ENCODE data around the gene RBMS3.
"Not testable (repeated sequence)": the region's sequence is repeated elsewhere in the genome, so short reads cannot be mapped to it uniquely, and the experiment has no call there.

Gene RBMS3

GRCh38 chr3:29643034-29643425 lies 362.2 kb downstream of the RBMS3 start:
- ATAC-seq (no peak), DNase-seq (no peak)
- no peak overlapping the region for H3K4me3 Mint-ChIP-seq
- no peaks in the 10 kb centered on the region for H3K27me3 Mint-ChIP-seq
- no peak overlapping the region for H3K27ac Mint-ChIP-seq
- no peaks in the 10 kb centered on the region for H3K9me3 Mint-ChIP-seq
- H3K4me1 Mint-ChIP-seq, result no peaks in the 10 kb centered on the region

DNA sequence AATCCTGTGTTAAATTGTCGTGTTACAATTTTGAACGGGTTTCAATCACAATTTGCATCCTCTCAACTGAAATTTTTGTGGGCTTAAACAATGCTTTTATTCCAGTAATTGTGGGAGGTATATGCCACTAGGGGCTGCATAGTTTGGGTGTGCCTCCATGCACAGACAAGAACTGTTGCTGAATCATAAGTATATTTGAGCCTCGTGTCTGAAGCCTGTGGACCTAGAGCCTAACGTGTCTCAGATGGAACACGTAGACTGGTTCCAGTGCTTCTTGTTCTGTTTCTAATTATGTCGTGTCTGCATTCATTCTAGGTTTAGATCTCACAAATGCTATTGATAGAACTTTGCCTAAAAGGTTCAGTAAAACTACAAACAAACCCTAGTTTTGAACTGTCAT lies 363.4 kb downstream of the RBMS3 start:
- DNase-seq (no peak), ATAC-seq (no peak)
- no peak overlapping the region for H3K4me3 Mint-ChIP-seq
- H3K27me3 Mint-ChIP-seq, result no peaks in the 10 kb centered on the region
- H3K4me1 Mint-ChIP-seq, result no peaks in the 10 kb centered on the region
- no peak overlapping the region for H3K27ac Mint-ChIP-seq
- no peaks in the 10 kb centered on the region for H3K9me3 Mint-ChIP-seq

DNA sequence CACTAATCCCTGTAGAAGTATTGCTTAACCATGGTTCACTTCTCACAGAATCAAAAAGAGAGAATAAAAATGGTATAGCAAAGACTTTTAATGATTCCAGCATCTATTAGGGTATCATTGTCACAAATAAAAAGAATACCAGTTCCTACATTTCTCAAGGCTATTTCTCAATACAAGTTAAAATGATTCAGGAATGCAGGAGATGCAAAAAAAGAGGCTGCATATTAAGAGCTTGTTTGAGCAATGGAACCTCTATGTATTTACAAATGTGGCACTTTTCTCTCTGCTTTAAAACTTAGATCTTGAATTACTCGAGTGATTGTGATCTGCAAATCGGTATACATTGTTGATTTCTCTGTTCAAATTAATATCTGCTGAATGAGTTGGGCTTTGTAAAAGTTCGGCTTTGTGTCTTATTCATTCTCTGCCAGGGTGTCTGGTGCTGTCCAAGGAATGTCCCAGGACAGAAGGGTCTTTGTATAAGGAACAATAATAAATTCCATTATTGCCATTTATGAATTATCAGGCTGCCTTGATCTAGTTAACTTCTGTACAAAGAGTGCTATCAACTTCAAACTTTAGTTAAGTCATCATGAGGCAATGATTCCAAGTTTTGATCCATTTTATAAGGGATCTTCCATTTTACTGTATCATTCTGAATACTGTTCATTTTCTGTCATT lies 364.2 kb downstream of the RBMS3 start:
- no peak overlapping the region for H3K27ac Mint-ChIP-seq
- no peak for DNase-seq

DNA sequence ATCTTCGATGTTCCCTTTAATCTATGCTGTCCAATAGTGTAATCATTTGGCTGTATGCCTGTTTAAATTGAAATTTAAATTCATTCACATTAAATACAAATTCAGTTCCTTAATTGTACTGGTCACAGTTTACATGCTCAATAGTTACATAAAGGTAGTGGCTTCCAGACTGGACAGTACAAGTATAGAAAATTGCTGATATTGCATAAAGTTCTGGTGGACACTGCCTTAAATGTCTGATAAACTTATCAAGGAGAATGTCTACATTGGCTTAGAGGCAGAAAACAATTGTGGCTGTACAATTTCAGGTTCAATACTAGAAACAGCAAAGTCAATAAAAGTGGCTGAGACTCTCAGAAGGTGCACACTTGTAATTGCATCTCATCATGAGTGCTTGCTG lies 365.2 kb downstream of the RBMS3 start:
- DNase-seq (no peak), ATAC-seq (no peak)
- H3K27ac Mint-ChIP-seq, result no peak overlapping the region
- no peak overlapping the region for H3K4me3 Mint-ChIP-seq
- no peaks in the 10 kb centered on the region for H3K27me3 Mint-ChIP-seq
- no peaks in the 10 kb centered on the region for H3K9me3 Mint-ChIP-seq
- H3K4me1 Mint-ChIP-seq, result no peaks in the 10 kb centered on the region

More for the DNA sequence above, 364.2 kb downstream of the RBMS3 start:
- Mint-ChIP-seq H3K4me1 (no peaks in the 10 kb centered on the region), H3K9me3 (no peaks in the 10 kb centered on the region), H3K27me3 (no peaks in the 10 kb centered on the region), H3K4me3 (no peak overlapping the region)
- ATAC-seq, result no peak

DNA sequence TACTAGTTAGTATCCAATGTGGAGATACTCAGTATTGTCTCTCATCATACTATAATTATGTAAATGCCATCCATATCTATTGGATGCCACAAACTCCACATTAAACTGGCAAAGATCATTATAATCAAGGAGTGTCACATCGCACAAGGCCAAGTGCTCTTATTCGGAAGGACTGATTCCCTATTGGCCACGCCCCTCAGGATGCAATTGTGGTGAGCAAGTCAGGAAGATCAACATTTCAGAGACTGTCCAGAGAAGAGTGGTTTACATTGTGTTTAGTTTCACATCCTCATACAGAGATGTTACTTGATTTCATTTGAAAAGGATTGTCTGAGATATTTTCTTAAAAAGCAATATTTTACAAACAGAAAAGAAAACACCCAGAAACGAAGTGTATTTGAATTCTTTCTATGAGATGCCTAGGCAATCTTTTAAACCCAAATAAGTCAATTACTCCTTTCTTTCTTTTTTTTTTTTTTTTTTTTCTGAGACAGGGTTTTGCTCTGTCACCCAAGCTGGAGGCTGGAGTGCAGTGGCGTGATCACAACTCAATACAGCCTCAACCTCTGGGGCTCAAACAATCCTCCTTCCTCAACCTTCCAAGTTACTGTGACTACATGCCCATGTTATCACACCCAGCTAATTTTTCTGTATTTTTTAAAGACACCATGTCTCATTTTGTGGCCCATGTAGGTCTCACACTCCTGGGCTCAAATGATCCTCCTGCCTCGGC lies 369.1 kb downstream of the RBMS3 start:
- Mint-ChIP-seq H3K27me3 (peaks cover 9% of the 10 kb centered on the region), H3K9me3 (no peaks in the 10 kb centered on the region), H3K4me3 (no peak overlapping the region), H3K4me1 (no peaks in the 10 kb centered on the region), H3K27ac (peak overlapping the region in 1 of 2 donors; percentile 62)
- DNase-seq, result no peak
- ATAC-seq, result no peak

GRCh38 chr3:29653680-29654079 lies 372.8 kb downstream of the RBMS3 start:
- no peaks in the 10 kb centered on the region for H3K9me3 Mint-ChIP-seq
- H3K27ac Mint-ChIP-seq, result no peak overlapping the region
- H3K4me3 Mint-ChIP-seq, result no peak overlapping the region
- ATAC-seq, result no peak
- H3K27me3 Mint-ChIP-seq, result peaks cover 9% of the 10 kb centered on the region
- H3K4me1 Mint-ChIP-seq, result no peaks in the 10 kb centered on the region
- no peak for DNase-seq

- DNase-seq, result no peak
- peaks cover 0 to 2% of the 10 kb centered on the region in 2 donors for H3K9me3 Mint-ChIP-seq
Measured at GRCh38 chr3:29655015-29655747, 374.3 kb downstream of the RBMS3 start.

GRCh38 chr3:29665688-29666087 lies 384.8 kb downstream of the RBMS3 start:
- Mint-ChIP-seq H3K27ac (no peak overlapping the region), H3K27me3 (no peaks in the 10 kb centered on the region), H3K4me3 (no peak overlapping the region), H3K4me1 (no peaks in the 10 kb centered on the region), H3K9me3 (no peaks in the 10 kb centered on the region)
- DNase-seq (no peak), ATAC-seq (no peak)

More at GRCh38 chr3:29655015-29655747, 374.3 kb downstream of the RBMS3 start:
- peaks cover 9% of the 10 kb centered on the region for H3K27me3 Mint-ChIP-seq
- H3K4me1 Mint-ChIP-seq, result no peaks in the 10 kb centered on the region
- no peak overlapping the region for H3K4me3 Mint-ChIP-seq
- H3K27ac Mint-ChIP-seq, result no peak overlapping the region
- no peak for ATAC-seq

DNA sequence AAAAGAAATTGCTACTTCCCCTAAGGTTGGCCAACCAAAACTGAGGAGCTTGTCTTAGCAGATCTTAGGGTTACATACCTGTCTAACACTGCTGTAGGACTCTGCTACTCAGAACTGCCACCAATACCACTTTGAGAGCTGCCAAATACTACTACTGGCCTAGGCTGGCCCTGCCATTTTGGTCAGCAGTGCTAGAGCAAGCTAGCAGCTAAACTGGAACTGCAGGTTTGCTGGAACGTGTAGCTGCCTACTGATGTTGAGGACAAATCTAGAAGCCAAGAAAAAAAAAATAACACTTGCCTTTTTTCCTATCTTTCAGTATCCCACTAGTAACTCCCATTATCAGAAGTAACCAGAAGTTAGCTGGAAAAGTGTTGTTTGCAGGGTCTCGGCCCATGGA lies 387.4 kb downstream of the RBMS3 start:
- DNase-seq, result no peak
- Mint-ChIP-seq H3K4me1 (no peaks in the 10 kb centered on the region), H3K9me3 (peaks cover 4 to 7% of the 10 kb centered on the region in 2 donors), H3K4me3 (no peak overlapping the region), H3K27ac (no peak overlapping the region), H3K27me3 (no peaks in the 10 kb centered on the region)
- ATAC-seq, result no peak

- Mint-ChIP-seq H3K27me3 (no peaks in the 10 kb centered on the region), H3K9me3 (peaks cover 4 to 9% of the 10 kb centered on the region in 2 donors), H3K4me3 (no peak overlapping the region), H3K4me1 (no peaks in the 10 kb centered on the region), H3K27ac (no peak overlapping the region)
- DNase-seq, result no peak
- ATAC-seq, result no peak
Measured at GRCh38 chr3:29668728-29669127, 387.9 kb downstream of the RBMS3 start.

- not testable (repeated sequence) for H3K27me3 Mint-ChIP-seq, H3K4me3 Mint-ChIP-seq, H3K4me1 Mint-ChIP-seq
Measured at GRCh38 chr3:29670476-29670875, 389.6 kb downstream of the RBMS3 start.

DNA sequence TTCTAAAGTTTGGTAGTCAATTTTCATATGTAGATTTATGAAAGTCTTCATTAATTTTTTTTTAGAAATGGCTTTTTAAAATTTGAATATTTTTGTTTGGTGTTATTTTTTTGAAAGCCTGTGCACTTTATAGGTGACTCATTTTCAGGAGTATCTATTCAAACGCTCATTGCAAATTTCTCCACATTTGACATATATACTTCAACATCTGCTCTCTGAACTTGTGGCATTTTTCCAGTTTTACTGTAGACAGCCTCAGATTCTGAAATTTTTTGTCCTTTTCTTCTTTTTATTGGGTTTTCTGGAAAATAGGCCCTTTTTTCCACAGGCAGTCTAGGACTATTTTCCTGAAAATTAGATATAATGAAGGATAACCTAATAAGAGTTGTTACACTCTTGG lies 396.6 kb downstream of the RBMS3 start:
- Mint-ChIP-seq H3K27me3 (no peaks in the 10 kb centered on the region), H3K9me3 (peaks cover 0 to 26% of the 10 kb centered on the region in 2 donors), H3K4me1 (no peaks in the 10 kb centered on the region), H3K4me3 (no peak overlapping the region), H3K27ac (no peak overlapping the region)
- DNase-seq (no peak), ATAC-seq (no peak)

More at GRCh38 chr3:29670476-29670875, 389.6 kb downstream of the RBMS3 start:
- peaks cover 4 to 27% of the 10 kb centered on the region in 2 donors for H3K9me3 Mint-ChIP-seq
- not testable (repeated sequence) for ATAC-seq, DNase-seq, H3K27ac Mint-ChIP-seq

GRCh38 chr3:29679944-29680343 lies 399.1 kb downstream of the RBMS3 start:
- ATAC-seq (no peak), DNase-seq (no peak)
- H3K27ac Mint-ChIP-seq, result no peak overlapping the region
- no peak overlapping the region for H3K4me3 Mint-ChIP-seq
- H3K9me3 Mint-ChIP-seq, result peaks cover 0 to 12% of the 10 kb centered on the region in 2 donors
- H3K4me1 Mint-ChIP-seq, result no peaks in the 10 kb centered on the region
- no peaks in the 10 kb centered on the region for H3K27me3 Mint-ChIP-seq

- H3K9me3 Mint-ChIP-seq, result no peaks in the 10 kb centered on the region
- H3K27ac Mint-ChIP-seq, result no peak overlapping the region
- ATAC-seq (peak; percentile 51), DNase-seq (no peak)
- H3K4me1 Mint-ChIP-seq, result no peaks in the 10 kb centered on the region
- H3K4me3 Mint-ChIP-seq, result no peak overlapping the region
- H3K27me3 Mint-ChIP-seq, result no peaks in the 10 kb centered on the region
Measured at GRCh38 chr3:29683018-29683993, 402.4 kb downstream of the RBMS3 start.
